Tibial nerve (tissue), 4 donors: ENCODE data around the gene NMRK2.
"Not testable (repeated sequence)": the region's sequence is repeated elsewhere in the genome, so short reads cannot be mapped to it uniquely, and the experiment has no call there.

Experiments used
- CTCF ChIP-seq, 5 experiments: fragments of 200-600 bp in 3 of 5; fragments of 450-650 bp in 2 of 5; sonication (generic) in 3 of 5; IDR thresholded peaks; one replicate each; pipeline ENCODE4 v1.5.1; 2016 to 2019; ENCODE audit warnings: antibody characterized with exemption in 5 of 5, mild to moderate bottlenecking in 3 of 5, moderate library complexity in 2 of 5
- EP300 ChIP-seq, 2 donors: sonication (generic); formaldehyde crosslinking; IDR thresholded peaks; one replicate each; pipeline ENCODE4 v1.6.1; 2017; ENCODE audit warnings: antibody characterized with exemption in 2 of 2, mild to moderate bottlenecking in 1 of 2
- POLR2A ChIP-seq, 2 donors: fragments of 450-650 bp; IDR thresholded peaks; one replicate each; pipeline ENCODE4 v1.6.1; 2017; ENCODE audit warnings: antibody characterized with exemption in 2 of 2, mild to moderate bottlenecking in 2 of 2, moderate library complexity in 2 of 2

GRCh38 chr19:3894959-3895358 lies 37.9 kb upstream of the NMRK2 start:
- TF ChIP-seq CTCF, POLR2A, EP300 (IDR thresholded peaks at IDR 0.05): not testable (repeated sequence)
